Measurements from ENCODE around the gene GOSR2.

GOSR2 gene

DNA sequence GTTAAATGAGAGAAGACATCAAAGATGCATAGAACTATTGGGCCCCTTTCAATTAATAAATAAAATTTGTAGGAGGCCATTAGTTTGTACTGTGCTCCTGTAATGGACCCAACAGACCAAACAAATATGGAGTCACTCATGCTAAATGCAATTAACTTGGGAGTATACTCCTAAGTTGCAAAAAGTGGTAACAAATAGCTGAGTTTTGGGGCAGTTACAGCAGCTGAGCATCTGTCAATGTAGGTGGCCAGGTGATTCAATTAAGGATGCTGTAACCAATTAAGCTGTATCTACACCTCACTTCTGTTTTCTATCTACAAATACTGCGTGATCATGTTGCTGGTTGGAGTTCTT is 36.7 kb upstream of the GOSR2 start:
- Mint-ChIP-seq H3K4me3 (no peak overlapping the region), H3K27me3 (peaks cover 6% of the 10 kb centered on the region), H3K27ac (no peak overlapping the region), H3K9me3 (no peaks in the 10 kb centered on the region), H3K4me1 (ENCODE audit: low read depth) (no peaks in the 10 kb centered on the region), H3K36me3 (ENCODE audit: low read depth) (no peaks in the 10 kb centered on the region)

DNA sequence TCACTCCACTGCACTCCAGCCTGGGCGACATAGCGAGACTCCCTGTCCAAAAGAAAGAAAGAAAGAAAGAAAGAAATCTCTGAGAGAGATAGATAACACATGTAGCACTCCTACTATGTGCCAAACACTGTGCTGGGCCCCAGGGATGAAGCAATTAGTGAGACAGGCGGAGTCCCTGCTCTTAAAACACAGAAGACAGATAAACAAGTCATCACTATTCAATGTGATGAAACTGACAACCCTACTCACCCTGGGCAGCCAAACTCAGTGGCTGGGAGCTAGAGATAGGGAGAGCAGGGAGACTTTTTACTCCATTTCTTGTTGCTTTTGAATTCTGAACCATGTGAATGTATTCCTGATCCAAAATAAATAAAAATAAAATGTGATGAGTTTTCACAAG is 35.2 kb upstream of the GOSR2 start:
- Mint-ChIP-seq H3K9me3 (no peaks in the 10 kb centered on the region), H3K4me1 (ENCODE audit: low read depth) (no peaks in the 10 kb centered on the region), H3K4me3 (no peak overlapping the region), H3K36me3 (ENCODE audit: low read depth) (no peaks in the 10 kb centered on the region), H3K27me3 (peaks cover 13% of the 10 kb centered on the region), H3K27ac (no peak overlapping the region)

DNA sequence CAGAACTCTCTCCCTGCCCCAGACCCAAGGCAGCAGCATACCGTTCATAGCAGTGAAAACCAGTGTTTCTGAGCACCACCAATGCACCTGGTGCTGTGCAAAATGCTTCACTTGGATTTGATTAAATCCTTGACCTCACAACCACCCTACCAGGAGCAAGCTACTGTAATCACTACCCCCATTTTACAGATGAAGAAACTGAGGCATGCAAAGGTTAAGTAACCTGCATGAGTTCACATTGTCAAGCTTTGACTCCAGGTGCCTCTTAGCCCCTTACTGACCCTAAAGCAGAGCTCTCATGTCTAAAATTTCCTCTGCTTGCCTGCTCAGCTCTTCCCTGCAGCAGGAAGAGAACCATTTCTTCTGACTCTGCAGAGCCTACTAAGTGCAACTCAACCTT is 34.2 kb upstream of the GOSR2 start:
- peaks cover 13% of the 10 kb centered on the region for H3K27me3 Mint-ChIP-seq
- no peaks in the 10 kb centered on the region for H3K36me3 Mint-ChIP-seq (ENCODE audit: low read depth)
- H3K9me3 Mint-ChIP-seq, result no peaks in the 10 kb centered on the region
- no peak overlapping the region for H3K4me3 Mint-ChIP-seq
- no peaks in the 10 kb centered on the region for H3K4me1 Mint-ChIP-seq (ENCODE audit: low read depth)
- no peak overlapping the region for H3K27ac Mint-ChIP-seq

DNA sequence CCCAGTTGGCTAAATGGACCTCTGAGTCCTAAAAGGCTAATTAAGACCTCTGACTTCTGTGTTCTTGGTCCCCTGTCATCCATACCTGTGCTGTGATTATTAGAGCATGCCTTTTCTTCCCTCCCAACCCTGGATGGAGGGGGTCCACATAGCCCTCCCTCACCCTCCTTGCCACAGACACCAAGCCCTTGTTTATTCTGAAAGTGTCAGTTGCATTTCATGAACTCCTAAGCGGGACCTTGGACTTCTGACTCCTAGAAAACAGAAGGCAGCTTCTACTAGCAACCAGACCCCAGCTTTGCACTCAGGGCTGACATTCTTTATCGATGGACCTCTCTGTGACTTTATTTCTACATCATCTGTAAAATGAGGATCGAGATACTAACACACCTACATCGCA is 33.4 kb upstream of the GOSR2 start:
- H3K27me3 Mint-ChIP-seq, result peaks cover 13% of the 10 kb centered on the region
- no peaks in the 10 kb centered on the region for H3K4me1 Mint-ChIP-seq (ENCODE audit: low read depth)
- H3K27ac Mint-ChIP-seq, result no peak overlapping the region

GRCh38 chr17:46889992-46890564 is 32.9 kb upstream of the GOSR2 start:
- Mint-ChIP-seq H3K9me3 (no peaks in the 10 kb centered on the region), H3K4me3 (no peak overlapping the region), H3K27ac (no peak overlapping the region), H3K4me1 (ENCODE audit: low read depth) (no peaks in the 10 kb centered on the region), H3K27me3 (peaks cover 13% of the 10 kb centered on the region), H3K36me3 (ENCODE audit: low read depth) (no peaks in the 10 kb centered on the region)

More for the DNA sequence above, 33.4 kb upstream of the GOSR2 start:
- no peaks in the 10 kb centered on the region for H3K9me3 Mint-ChIP-seq
- H3K36me3 Mint-ChIP-seq (ENCODE audit: low read depth), result no peaks in the 10 kb centered on the region
- no peak overlapping the region for H3K4me3 Mint-ChIP-seq

DNA sequence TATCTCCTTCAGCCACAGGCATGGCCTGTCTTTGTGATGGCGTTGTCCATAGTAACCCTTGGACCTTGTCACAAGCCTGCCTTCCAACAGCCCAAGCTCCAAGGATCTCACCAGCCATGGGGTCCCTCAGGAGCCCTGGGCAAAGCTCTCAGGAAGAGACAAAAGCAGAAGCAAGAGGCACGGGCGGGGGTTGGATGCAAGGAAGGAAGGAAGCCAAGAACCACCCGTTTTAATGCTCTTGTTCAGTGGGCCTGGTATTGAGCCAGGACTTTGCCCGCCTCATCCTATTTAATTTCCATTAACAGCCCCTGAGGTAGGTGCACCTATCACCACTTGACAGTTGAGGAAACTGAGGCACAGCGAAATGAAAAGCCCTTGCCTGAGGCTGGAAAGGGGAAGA is 32.3 kb upstream of the GOSR2 start:
- Mint-ChIP-seq H3K4me1 (ENCODE audit: low read depth) (no peaks in the 10 kb centered on the region), H3K36me3 (ENCODE audit: low read depth) (no peaks in the 10 kb centered on the region), H3K9me3 (no peaks in the 10 kb centered on the region), H3K27me3 (peaks cover 10% of the 10 kb centered on the region), H3K27ac (no peak overlapping the region), H3K4me3 (no peak overlapping the region)

DNA sequence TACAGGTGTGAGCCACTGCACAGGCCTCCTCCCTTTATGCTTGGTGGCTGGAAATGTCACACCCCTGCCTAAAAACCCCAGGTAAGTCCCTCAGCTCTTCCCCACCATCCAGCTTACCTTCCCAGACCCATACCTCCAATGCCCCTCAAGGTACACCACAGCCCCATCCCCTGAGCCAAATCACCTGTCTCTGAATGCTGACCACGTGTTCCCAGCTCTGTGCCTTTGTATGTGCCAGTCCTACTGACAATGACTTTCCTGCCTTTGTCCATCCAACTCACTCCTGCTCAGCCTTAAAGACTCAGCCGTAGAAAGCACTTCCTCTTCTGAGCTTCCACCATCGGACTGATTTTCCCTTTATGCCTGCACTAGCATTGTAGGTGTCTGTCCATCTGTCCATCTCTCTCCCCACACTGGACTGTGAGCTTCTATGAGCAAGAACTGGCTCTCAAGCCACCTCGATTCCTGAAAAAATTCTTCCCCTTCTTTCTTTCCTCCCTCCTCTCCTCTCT is 30.7 kb upstream of the GOSR2 start:
- no peak overlapping the region for H3K27ac Mint-ChIP-seq
- no peak overlapping the region for H3K4me3 Mint-ChIP-seq
- no peaks in the 10 kb centered on the region for H3K36me3 Mint-ChIP-seq (ENCODE audit: low read depth)
- no peaks in the 10 kb centered on the region for H3K4me1 Mint-ChIP-seq (ENCODE audit: low read depth)
- no peaks in the 10 kb centered on the region for H3K9me3 Mint-ChIP-seq
- H3K27me3 Mint-ChIP-seq, result peaks cover 9% of the 10 kb centered on the region

GRCh38 chr17:46894024-46894423 is 28.9 kb upstream of the GOSR2 start:
- no peaks in the 10 kb centered on the region for H3K36me3 Mint-ChIP-seq (ENCODE audit: low read depth)
- no peak overlapping the region for H3K4me3 Mint-ChIP-seq
- H3K27me3 Mint-ChIP-seq, result peaks cover 9% of the 10 kb centered on the region
- H3K9me3 Mint-ChIP-seq, result peaks cover 7% of the 10 kb centered on the region
- no peak overlapping the region for H3K27ac Mint-ChIP-seq
- H3K4me1 Mint-ChIP-seq (ENCODE audit: low read depth), result no peaks in the 10 kb centered on the region

- Mint-ChIP-seq H3K4me1 (ENCODE audit: low read depth) (no peaks in the 10 kb centered on the region), H3K4me3 (no peak overlapping the region), H3K27me3 (peaks cover 9% of the 10 kb centered on the region), H3K27ac (no peak overlapping the region), H3K9me3 (peaks cover 7% of the 10 kb centered on the region), H3K36me3 (ENCODE audit: low read depth) (no peaks in the 10 kb centered on the region)
Measured at GRCh38 chr17:46894476-46895151, 28.3 kb upstream of the GOSR2 start.

DNA sequence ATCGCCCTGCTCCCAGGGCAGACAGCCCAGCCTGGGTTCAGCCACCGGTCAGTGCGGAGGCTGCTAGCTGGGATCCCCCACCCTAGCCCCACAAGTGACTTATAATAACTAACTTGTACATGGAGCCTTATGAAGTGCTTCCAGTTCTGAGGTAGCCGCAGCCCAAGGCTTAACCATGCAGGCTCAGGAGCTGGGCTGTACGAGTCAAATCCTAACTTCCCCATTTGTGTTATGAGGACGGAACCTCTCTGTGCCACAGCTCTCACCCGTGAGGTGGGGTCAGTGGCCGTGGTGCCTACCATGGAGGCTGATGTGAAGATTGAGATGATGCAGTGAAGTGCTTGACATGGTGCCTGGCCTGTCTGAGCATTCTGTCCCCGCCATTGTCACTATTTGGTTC is 27.8 kb upstream of the GOSR2 start:
- Mint-ChIP-seq H3K4me3 (no peak overlapping the region), H3K36me3 (ENCODE audit: low read depth) (no peaks in the 10 kb centered on the region), H3K27ac (no peak overlapping the region), H3K4me1 (ENCODE audit: low read depth) (no peaks in the 10 kb centered on the region), H3K27me3 (peaks cover 9% of the 10 kb centered on the region), H3K9me3 (peaks cover 7% of the 10 kb centered on the region)

- Mint-ChIP-seq H3K36me3 (ENCODE audit: low read depth) (no peaks in the 10 kb centered on the region), H3K4me3 (no peak overlapping the region), H3K27me3 (peaks cover 6% of the 10 kb centered on the region), H3K9me3 (peaks cover 7% of the 10 kb centered on the region), H3K27ac (no peak overlapping the region), H3K4me1 (ENCODE audit: low read depth) (no peaks in the 10 kb centered on the region)
Measured at GRCh38 chr17:46896991-46897390, 26.0 kb upstream of the GOSR2 start.

DNA sequence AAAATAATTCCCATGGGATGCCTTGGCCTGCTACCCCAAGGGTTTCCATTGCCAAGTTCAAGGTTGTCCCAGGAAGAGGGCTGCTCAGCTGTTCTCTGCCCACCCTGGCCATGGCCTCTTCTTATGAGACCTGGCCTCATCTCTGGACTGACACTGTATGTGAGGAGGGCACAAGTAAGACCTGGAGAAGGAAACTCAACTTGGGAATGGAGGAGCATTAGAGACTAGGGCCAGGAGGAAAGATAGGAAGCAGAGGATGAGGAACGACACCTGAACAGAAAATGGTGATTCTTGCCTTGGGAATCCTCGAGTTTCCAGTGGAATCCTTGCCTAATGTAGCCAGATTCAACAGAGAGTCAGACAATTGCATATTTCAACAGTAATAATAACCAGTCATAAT is 24.6 kb upstream of the GOSR2 start:
- no peaks in the 10 kb centered on the region for H3K27me3 Mint-ChIP-seq
- peaks cover 7% of the 10 kb centered on the region for H3K9me3 Mint-ChIP-seq
- no peak overlapping the region for H3K4me3 Mint-ChIP-seq
- H3K36me3 Mint-ChIP-seq (ENCODE audit: low read depth), result no peaks in the 10 kb centered on the region
- H3K27ac Mint-ChIP-seq, result no peak overlapping the region
- no peaks in the 10 kb centered on the region for H3K4me1 Mint-ChIP-seq (ENCODE audit: low read depth)

- Mint-ChIP-seq H3K27ac (no peak overlapping the region), H3K4me1 (ENCODE audit: low read depth) (no peaks in the 10 kb centered on the region), H3K9me3 (peaks cover 7% of the 10 kb centered on the region), H3K27me3 (no peaks in the 10 kb centered on the region), H3K4me3 (no peak overlapping the region), H3K36me3 (ENCODE audit: low read depth) (no peaks in the 10 kb centered on the region)
Measured at GRCh38 chr17:46898860-46899259, 24.1 kb upstream of the GOSR2 start.

DNA sequence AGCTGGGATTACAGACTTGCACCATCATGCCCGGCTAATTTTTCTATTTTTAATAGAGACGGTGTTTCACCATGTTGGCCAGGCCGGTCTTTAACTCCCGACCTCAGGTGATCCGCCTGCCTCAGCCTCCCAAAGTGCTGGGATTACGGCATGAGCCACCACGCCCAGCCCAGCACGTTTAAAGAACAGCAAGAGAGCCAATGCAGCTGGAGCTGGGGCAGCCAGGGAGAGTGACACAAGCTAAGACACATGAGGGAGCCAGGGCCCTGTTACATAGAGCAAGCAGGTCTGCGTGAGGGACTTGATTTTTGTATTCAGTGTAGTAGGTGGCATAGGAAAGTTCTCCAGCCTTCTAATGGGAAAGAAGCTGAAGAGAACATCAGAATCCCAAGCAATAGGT is 21.7 kb upstream of the GOSR2 start:
- no peak overlapping the region for H3K27ac Mint-ChIP-seq
- H3K4me3 Mint-ChIP-seq, result no peak overlapping the region
- H3K9me3 Mint-ChIP-seq, result peaks cover 7% of the 10 kb centered on the region

GRCh38 chr17:46903762-46904672 is 18.9 kb upstream of the GOSR2 start:
- H3K4me1 Mint-ChIP-seq (ENCODE audit: low read depth), result no peaks in the 10 kb centered on the region
- H3K36me3 Mint-ChIP-seq (ENCODE audit: low read depth), result no peaks in the 10 kb centered on the region
- H3K4me3 Mint-ChIP-seq, result no peak overlapping the region
- no peaks in the 10 kb centered on the region for H3K9me3 Mint-ChIP-seq
- H3K27ac Mint-ChIP-seq, result no peak overlapping the region
- H3K27me3 Mint-ChIP-seq, result peaks cover 4% of the 10 kb centered on the region

More for the DNA sequence above, 21.7 kb upstream of the GOSR2 start:
- Mint-ChIP-seq H3K27me3 (peaks cover 4% of the 10 kb centered on the region), H3K36me3 (ENCODE audit: low read depth) (no peaks in the 10 kb centered on the region), H3K4me1 (ENCODE audit: low read depth) (no peaks in the 10 kb centered on the region)
